Stimulated activated CD4-positive, alpha-beta T cell treated with anti-CD3 and anti-CD28 coated beads, TNF-alpha, amount 100 ng/mL, for 1 hour (primary cell): ENCODE measurements around the gene UFSP2.

Experiments
- DNase-seq, 3 donors: peaks; one replicate each; pipeline ENCODE4 v3.0.0-alpha.2; 2020; ENCODE audit warnings: low read depth in 3 of 3, low spot score in 1 of 3

UFSP2 gene

DNA sequence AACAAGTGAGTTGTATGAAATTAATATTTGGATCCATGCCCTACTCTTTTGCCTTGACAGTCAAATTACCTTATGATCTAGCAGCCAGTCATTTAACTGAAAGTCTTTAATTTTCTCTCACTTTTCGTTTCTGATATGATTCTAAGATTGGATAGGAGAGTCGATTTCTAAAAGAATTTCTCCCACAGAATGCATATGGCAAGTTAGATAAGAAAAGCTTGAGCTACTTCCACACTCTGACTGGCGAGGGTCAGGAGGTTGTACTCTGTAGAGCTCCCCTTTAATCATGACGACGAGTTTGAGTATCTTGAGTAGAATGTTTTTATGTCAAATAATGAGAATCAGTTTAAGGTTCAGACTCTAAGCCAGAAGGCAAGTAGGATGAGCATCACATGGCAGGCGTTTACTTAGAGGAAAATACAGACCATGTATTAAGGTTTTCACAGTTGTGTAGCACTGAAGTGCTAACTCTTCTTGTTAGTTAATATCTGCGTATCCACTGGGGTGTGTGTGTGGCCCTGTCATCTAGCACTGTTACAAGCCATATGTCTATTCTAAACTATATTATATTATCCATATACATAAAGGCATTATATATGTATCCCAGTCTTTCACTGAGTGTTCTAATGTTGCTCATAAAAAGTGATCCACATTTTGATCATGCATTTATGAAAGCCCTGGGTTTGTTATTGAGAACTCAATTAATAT is 67.9 kb downstream of the UFSP2 start:
- no peak for DNase-seq

DNA sequence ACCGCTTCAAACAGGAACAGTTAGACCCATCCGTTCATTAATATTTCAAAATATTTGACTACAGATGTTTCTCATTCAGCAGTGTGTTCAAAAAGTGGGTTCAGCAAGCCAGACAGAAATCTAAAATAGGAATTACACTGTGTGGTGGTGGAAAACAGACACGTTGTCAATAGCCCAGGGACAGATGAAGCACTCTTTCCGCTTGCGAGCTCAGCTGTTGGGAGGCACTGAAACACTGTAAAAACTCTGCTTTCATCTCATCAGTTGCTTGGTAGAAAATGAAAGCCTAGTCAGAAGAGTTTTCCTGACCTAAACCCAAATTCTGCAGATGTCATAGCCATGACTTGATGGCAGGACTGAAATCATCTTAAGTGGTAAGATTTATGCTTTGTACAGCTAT is 68.6 kb downstream of the UFSP2 start:
- DNase-seq: no peak

DNA sequence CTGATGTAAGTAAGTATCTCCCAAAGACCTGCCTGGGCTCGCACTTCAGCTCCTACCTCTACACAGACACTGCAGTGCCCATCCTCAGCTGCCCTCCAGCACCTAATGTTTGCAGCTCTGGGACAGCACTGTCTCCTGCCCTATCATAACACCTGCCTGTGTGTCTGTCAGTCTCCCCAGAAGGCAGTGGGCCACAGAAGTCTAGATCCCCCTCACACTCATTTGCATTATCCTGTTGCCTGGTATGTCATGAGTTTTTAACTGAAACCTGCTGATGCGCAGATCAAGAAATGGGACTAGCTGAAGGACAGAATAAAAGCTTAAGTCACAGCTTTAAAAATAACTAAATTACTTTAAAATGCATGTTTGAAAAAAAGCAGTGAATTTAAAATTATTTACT is 73.0 kb downstream of the UFSP2 start:
- no peak for DNase-seq

DNA sequence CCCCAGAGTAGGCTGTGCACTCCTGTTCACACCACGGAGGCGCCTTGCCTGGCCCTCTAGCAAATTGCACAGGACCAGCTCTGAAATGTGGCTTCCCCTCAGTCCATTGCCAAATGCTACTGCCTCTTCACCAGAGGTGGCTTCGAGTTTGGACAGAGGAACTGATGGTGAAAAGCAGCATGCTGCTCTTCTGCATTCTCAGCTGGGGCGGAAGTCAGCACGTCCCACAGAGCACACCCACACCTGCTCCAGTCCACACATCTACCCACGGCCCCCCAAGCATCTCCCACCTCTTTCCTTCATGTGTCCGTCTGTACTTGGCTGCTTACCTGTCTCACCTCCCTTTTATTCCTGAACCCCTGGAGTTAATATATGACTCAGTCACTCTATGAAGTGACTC is 73.6 kb downstream of the UFSP2 start:
- DNase-seq: no peak

GRCh38 chr4:185351691-185352090 is 74.1 kb downstream of the UFSP2 start:
- DNase-seq: no peak
